ENCODE results near the gene STAC.
"Not testable (repeated sequence)": the region's sequence is repeated elsewhere in the genome, so short reads cannot be mapped to it uniquely, and the experiment has no call there.

Gene STAC

DNA sequence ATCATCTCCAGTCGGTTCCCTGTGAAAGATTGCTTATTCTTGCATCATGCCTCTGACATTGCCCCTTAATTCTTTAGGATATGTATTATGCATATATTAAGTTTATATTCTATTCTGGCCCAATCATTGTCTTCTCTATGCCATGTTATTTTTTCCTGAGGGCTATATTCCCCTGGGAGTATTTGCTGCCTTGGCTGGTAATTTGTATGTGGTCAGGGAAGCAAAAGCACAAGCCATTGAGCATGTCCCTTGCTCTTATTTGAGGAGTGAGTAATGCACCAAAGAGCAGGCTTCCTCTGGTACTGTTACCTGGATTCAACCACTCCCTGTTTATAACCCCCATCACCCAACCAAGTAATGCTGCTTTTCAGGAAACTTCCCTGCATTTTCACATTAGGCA, 36.3 kb downstream of the STAC start:
- no peak for DNase-seq (ENCODE audit: low read depth)

- no peak for DNase-seq (ENCODE audit: low read depth)
These were observed 36.9 kb downstream of the STAC start for GRCh38 chr3:36417237-36417636.

DNA sequence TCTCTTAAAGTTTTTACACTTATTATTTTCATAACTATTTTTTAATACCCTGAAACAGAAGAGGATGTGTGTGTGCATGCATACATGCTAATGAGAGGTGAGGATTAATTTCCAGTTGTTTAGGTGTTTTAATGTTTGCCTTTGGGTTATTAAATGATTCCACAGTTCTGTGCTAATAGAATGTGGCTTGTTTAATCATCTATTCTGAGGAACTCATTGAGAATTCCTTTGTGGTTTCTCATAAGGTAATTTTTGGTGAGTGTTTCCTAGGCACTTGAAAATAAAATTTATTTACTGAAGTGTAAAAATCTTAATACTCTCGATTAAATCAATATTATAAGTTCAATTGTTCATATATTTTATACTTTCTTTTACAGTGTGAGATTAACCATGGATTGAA, 38.0 kb downstream of the STAC start:
- no peak for DNase-seq (ENCODE audit: low read depth)

GRCh38 chr3:36428445-36428844, 48.1 kb downstream of the STAC start:
- no peak for DNase-seq (ENCODE audit: low read depth)

DNA sequence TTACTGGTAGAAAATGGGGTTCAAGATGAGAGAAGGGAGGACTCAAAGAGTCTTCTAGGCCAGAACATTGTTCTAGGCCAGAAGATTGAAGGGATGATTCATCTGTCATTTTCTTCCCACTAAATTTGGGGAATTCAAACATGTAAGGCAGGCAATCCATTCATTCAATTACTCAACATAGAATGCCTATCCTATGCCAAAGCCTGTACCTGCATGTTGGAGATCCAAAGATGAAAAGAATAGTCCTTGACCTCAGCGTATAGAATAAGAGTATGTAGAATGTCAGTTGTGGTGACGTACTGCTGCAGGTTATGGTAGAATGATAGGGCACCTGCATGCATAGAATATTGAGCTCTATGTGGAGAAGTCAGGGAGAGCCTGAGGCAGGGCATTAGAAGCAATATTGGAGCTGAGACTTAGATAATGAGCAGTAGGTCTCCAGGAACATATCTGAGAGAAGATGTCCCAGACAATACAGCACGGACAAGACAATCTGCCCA, 49.7 kb downstream of the STAC start:
- DNase-seq (ENCODE audit: low read depth): no peak

DNA sequence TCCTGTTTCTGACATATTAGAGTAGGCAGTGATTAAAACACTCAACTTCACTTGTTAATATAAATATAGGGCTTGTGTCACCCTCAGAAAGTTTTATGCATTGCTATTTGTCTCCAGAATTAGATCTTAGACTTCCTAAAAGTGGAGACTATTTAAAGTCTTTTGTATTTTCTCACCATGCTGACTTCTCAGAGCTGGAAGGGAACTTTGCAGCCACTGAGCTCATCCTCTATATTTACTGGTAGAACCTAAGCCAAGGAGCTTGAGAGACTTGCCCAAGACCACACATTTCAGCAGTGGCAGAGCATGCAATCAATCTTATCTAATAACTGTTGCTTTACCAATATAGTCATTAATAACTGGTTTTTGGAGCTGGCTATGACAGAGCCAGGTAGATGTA, 53.2 kb downstream of the STAC start:
- no peak for DNase-seq (ENCODE audit: low read depth)

DNA sequence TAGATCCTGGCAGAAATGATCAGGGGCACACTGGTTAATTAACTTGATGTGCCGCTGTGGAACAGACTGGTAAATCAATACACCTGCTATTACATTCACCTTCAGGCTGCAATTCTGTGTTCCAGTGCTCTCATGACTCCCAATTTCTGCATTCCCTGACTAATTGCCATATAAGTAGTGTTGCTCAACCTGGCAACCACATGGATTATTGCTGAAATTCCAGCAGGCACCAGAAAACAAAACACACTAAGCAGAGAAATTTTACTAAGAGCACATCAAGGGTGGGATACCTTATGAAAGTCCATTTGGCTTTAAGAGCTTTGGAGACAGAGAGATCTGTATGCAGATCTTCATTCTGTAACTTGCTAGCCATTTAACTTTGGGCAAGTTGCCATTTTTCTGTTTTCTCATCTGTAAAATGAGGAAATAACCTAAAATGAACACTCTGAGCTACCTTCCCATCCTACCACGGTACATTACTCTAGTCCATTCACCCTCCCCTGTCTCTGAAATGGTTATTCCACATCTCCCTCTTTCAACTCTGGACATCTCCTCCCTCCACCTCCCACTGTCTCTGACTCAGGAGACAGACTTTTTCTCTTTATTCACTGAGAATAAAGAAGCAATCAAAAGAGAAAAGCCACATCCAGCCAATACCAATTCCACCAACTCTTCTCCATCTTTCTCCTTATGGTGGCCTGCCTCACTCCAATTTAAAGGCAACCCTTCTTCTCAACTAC, 54.6 kb downstream of the STAC start:
- DNase-seq (ENCODE audit: low read depth): no peak

GRCh38 chr3:36443028-36443686, 62.9 kb downstream of the STAC start:
- DNase-seq (ENCODE audit: low read depth): no peak

DNA sequence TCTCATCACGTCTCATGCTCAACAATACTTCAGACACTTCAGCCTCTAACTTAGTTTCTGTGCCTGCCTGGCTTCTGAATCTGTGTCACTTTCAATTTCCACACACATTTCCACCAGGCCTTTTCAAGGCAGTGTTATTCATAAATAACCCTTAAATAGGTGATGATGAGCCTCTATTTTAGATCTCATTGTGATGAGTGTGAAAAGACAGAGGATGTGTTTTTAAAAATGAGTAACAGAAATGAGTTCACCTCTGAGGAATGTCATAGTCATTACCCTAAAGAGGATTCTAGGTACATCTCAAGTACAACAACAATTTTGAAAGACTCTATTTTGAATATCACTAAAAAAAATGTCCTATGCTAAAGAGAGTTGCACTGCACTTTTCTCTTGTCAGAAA, 64.6 kb downstream of the STAC start:
- no peak for DNase-seq (ENCODE audit: low read depth)

DNA sequence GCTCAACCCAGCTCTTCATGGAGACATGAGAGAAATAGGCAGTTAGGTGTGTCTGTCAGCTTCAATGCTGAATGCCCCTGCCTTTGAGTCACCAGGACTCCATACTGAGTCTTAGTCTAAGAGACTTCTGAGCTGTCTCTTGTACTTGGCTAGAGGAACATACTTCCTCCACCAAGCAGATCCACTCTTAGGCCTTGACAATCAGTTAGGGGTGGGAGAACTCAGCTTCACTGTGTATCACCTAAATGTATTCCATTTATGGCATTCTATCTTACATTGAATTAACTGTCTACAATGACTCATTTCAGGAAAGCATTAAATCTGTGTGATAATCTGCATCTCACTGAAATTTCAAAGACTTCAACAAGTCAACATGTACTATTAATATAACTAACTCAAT, 66.0 kb downstream of the STAC start:
- no peak for DNase-seq (ENCODE audit: low read depth)

GRCh38 chr3:36447061-36447460, 66.8 kb downstream of the STAC start:
- DNase-seq (ENCODE audit: low read depth): no peak

GRCh38 chr3:36451816-36452215, 71.5 kb downstream of the STAC start:
- DNase-seq (ENCODE audit: low read depth): no peak

DNA sequence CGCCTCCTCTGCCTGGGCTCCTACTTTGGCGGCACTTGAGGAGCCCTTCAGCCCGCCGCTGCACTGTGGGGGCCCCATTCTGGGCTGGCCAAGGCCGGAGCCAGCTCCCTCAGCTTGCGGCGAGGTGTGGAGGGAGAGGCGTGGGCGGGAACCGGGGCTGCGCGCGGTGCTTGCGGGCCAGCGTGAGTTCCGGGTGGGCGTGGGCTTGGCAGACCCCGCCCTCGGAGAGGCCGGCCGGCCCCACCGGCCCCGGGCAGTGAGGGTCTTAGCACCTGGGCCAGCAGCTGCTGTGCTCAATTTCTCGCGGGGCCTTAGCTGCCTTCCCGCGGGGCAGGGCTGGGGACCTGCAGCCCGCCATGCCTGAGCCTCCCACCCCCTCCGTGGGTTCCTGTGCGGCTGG, 72.9 kb downstream of the STAC start:
- DNase-seq (ENCODE audit: low read depth): not testable (repeated sequence)

- not testable (repeated sequence) for DNase-seq (ENCODE audit: low read depth)
These were observed 73.6 kb downstream of the STAC start for GRCh38 chr3:36453896-36454295.

DNA sequence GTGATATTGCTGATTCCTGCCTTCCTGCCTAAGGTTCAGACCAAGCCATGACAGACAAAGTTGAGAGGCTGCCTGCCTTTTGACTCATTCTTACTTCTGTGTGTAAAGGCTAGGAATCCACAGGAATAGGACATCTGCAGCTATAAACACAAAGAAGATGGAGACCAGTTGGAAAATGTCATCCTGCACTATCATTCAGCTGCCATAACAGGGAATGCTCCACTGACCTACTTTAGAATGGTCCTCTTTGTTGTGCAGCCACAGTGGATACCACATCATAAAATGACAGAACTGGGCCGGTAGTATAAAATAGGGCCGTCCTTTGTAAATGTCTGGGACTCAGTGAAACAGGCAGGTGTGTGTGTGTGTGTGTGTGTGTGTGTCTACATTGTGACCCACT, 75.1 kb downstream of the STAC start:
- DNase-seq (ENCODE audit: low read depth): no peak

GRCh38 chr3:36456784-36457183, 76.5 kb downstream of the STAC start:
- DNase-seq (ENCODE audit: low read depth): no peak

GRCh38 chr3:36457667-36458066, 77.4 kb downstream of the STAC start:
- no peak for DNase-seq (ENCODE audit: low read depth)

DNA sequence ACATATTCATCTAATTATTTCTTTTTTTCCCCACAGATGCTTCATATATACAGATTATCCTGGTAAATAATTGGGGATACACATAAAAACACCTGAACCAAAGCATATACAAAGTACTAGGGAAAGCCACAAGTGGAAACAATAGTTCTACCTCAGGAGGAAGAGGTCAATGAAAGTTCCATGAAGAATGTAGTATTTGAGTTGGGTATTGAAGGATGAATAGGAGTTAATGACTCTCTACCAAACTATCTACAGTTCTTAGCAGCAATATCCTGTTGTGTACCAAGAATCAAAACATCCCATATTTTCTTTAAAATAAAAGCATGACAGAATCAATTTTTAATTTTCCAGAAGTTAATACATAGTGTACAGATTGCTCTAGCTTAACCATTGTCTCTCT, 78.9 kb downstream of the STAC start:
- no peak for DNase-seq (ENCODE audit: low read depth)

- no peak for DNase-seq (ENCODE audit: low read depth)
These were observed 81.3 kb downstream of the STAC start for GRCh38 chr3:36461597-36461996.

DNA sequence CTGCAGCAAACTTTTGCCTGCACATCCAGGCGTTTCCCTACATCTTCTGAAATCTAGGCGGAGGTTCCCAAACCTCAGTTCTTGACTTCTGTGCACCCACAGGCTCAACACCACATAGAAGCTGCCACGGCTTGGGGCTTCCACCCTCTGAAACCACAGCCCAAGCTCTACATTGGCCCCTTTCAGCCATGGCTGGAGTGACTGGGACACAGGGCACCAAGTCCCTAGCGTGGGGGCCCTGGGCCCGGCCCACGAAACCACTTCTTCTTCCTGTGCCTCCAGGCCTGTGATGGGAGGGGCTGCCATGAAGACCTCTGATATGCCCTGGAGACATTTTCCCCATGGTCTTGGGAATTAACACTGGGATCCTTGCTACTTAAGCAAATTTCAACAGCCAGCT, 91.7 kb downstream of the STAC start:
- not testable (repeated sequence) for DNase-seq (ENCODE audit: low read depth)

- no peak for DNase-seq (ENCODE audit: low read depth)
These were observed 95.3 kb downstream of the STAC start for GRCh38 chr3:36475558-36475957.

- no peak for DNase-seq (ENCODE audit: low read depth)
These were observed 96.1 kb downstream of the STAC start for GRCh38 chr3:36476286-36476942.

DNA sequence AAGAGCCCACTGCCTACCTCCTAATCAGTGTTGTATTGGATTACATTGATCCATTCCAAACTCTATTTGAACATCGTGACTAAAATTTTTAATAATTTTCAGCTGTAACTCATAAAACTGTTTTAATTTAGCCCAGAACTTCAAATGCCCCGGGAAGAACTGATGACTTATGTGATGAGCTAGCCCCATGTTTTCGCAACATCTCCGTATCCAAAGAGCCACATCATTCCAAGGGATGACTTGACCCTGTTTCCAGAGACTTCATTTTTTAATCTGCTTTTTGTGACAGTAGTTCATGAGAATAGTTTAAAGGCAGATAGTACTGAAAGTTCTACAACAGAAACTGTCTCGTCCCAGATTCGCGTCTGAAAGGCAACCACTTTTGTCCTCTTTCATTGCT, 97.4 kb downstream of the STAC start:
- no peak for DNase-seq (ENCODE audit: low read depth)
